ENCODE results near the gene DYNLT5.
A peak's percentile ranks its signal among the peaks of the same experiment; 100 is the strongest.

DNA sequence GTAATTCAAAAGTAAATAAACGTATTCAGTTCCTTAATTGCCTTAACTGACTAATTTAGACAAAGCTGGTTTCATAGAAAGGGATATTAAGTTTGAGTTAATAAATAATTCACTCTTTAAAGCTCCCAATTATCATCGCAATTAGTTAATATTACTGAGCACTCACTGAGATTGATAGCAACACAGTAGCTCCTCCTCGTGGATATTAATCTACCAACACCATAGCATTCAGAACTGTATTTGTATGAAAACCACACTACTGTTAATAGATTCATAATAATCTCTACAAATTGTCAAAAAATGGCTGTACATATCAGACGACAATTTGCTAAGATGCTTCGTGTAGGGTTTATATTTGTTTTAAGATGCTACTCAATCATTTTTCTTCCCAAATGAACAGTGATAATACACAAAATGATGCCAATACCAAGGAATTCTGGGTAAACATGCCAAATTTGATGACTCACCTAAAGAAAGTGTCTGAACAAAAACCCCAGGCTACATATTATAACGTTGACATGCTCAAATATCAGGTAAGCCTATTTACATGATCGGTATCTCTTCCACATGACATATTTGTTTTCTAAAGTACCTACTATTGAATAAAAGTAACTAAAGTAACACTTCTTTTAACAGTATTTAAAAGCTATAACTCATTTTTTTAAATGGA is 18.8 kb upstream of the DYNLT5 start:
- no peak for TF ChIP-seq REST (IDR thresholded peaks at IDR 0.05; ENCODE audit: insufficient read depth in 1 of 2, low read depth in 2 of 2, low read length in 1 of 2)
- TF ChIP-seq, protein P1, sequence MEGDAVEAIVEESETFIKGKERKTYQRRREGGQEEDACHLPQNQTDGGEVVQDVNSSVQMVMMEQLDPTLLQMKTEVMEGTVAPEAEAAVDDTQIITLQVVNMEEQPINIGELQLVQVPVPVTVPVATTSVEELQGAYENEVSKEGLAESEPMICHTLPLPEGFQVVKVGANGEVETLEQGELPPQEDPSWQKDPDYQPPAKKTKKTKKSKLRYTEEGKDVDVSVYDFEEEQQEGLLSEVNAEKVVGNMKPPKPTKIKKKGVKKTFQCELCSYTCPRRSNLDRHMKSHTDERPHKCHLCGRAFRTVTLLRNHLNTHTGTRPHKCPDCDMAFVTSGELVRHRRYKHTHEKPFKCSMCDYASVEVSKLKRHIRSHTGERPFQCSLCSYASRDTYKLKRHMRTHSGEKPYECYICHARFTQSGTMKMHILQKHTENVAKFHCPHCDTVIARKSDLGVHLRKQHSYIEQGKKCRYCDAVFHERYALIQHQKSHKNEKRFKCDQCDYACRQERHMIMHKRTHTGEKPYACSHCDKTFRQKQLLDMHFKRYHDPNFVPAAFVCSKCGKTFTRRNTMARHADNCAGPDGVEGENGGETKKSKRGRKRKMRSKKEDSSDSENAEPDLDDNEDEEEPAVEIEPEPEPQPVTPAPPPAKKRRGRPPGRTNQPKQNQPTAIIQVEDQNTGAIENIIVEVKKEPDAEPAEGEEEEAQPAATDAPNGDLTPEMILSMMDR (IDR thresholded peaks at IDR 0.05), result peak; percentile 32; the same call in 1 of the 2 replicates
- no peak for TF ChIP-seq TCF7L2 (IDR thresholded peaks at IDR 0.05; ENCODE audit: low read depth, low read length)
- no peak for TF ChIP-seq POLR2AphosphoS5 (IDR thresholded peaks at IDR 0.05; ENCODE audit: low read depth, low read length)
- TF ChIP-seq SIN3A (IDR thresholded peaks at IDR 0.05; ENCODE audit: borderline replicate concordance, insufficient read depth, low read depth, low read length), result no peak

Measured in Panc1 (cell line).